Measurements from ENCODE around the gene FAM219B.

The FAM219B gene

DNA sequence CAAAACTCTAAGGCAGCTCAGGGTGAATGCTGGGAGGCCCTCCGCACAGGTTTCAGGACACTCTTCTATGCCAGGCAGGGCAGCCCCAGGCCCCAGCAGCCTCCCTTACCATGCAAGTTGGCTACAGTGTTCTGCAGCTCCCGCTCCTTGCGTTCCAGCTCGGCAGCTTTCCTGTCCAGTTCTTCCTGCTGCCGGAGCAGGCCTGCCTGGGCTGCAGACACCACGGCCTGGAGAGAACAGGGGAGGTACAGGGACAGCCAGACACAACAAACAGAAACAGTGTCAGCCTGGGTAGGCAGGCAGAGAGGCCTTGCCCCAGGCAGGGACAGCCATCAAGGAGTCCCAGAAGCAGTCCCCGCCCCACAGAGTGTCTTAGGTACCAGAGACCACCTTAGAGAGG lies 54.7 kb downstream of the FAM219B start:
- in situ Hi-C loops (cut with MboI; ENCODE audit: low sequenced_read_pairs), result no loop called here

DNA sequence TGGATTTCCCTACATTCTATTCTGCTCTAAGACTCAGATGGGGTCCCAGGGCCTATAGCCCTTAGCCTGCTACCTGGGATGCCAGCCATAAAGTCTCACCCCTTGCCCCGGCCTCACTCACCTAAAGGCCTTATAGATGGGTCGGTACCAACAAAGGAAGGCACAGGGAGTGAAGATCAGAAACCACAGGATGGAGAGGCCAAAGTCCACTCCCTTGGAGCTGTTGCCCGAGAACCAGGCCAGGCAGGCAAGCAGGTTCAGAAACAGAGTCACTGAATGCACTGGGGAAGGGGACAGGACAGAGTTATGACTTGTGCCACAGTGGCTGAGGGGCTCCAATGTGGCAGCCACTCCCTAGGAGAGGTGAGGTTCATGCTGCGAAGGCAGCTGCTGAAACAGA lies 56.3 kb downstream of the FAM219B start:
- in situ Hi-C loops (cut with MboI; ENCODE audit: low sequenced_read_pairs), result no loop called here
